K562 (cell line): ENCODE measurements around the gene CRKL. TPM values are rescaled to one million over a fixed set of nuclear protein-coding genes. Genes with fewer than 3 reads are reported as not detected.
A peak's percentile ranks its signal among the peaks of the same experiment; 100 is the strongest.

Source experiments
- ARID2 ChIP-seq: fragments of 450-650 bp; IDR thresholded peaks from 2 replicates; pipeline ENCODE4 v1.6.1; 2017; ENCODE audit warnings: antibody characterized with exemption, mild to moderate bottlenecking
- CBFA2T2 ChIP-seq: fragments of 450-650 bp; conservative IDR thresholded peaks from 2 replicates; pipeline ENCODE4 v1.6.1; 2017; ENCODE audit warnings: mild to moderate bottlenecking
- CXXC5 ChIP-seq: fragments of 250-450 bp; sonication (Bioruptor Pico); IDR thresholded peaks from 2 replicates; pipeline ENCODE4 v1.8.0; 2022; ENCODE audit warnings: inconsistent platforms, mild to moderate bottlenecking, moderate library complexity
- E2F4 ChIP-seq: sonication (generic); formaldehyde crosslinking; IDR thresholded peaks from 2 replicates; pipeline ENCODE4 v1.8.0; 2022; ENCODE audit warnings: mild to moderate bottlenecking, low read depth, missing genetic modification reagents
- ETV5 ChIP-seq: sonication (generic); formaldehyde crosslinking; IDR thresholded peaks from 2 replicates; pipeline ENCODE4 v1.4.0; 2020; ENCODE audit warnings: low read depth, mild to moderate bottlenecking, missing genetic modification reagents
- EZH2 ChIP-seq: IDR thresholded peaks from 2 replicates; pipeline ENCODE4 v1.6.1; 2012; ENCODE audit warnings: low read depth, mild to moderate bottlenecking, inconsistent platforms, low read length, borderline replicate concordance
- FOXP4 ChIP-seq: sonication (generic); formaldehyde crosslinking; IDR thresholded peaks from 2 replicates; pipeline ENCODE4 v1.8.0; 2022; ENCODE audit warnings: mild to moderate bottlenecking, missing genetic modification reagents, borderline replicate concordance
- IRF1 ChIP-seq: sonication (generic); formaldehyde crosslinking; IDR thresholded peaks from 2 replicates; pipeline ENCODE4 v1.8.0; 2022; ENCODE audit warnings: missing genetic modification reagents, mild to moderate bottlenecking, borderline replicate concordance
- IRF2 ChIP-seq: sonication (generic); formaldehyde crosslinking; IDR thresholded peaks from 2 replicates; pipeline ENCODE4 v1.8.1; 2022; ENCODE audit warnings: mild to moderate bottlenecking, missing genetic modification reagents
- PPARD ChIP-seq: fragments of 250-450 bp; sonication (Bioruptor Pico); IDR thresholded peaks from 2 replicates; pipeline ENCODE4 v1.8.0; 2022; ENCODE audit warnings: inconsistent platforms, mild to moderate bottlenecking, moderate library complexity
- RBBP5 ChIP-seq: fragments of 200-600 bp; sonication (generic); IDR thresholded peaks from 2 replicates; pipeline ENCODE4 v1.6.1; 2012; ENCODE audit warnings: borderline replicate concordance, mild to moderate bottlenecking, low read length, control low read depth, inconsistent platforms; ENCODE audit not compliant: insufficient read depth, poor library complexity, severe bottlenecking
- VEZF1 ChIP-seq: fragments of 200-800 bp; sonication (Bioruptor generic); IDR thresholded peaks from 2 replicates; pipeline ENCODE4 v1.6.1; 2017; ENCODE audit warnings: missing genetic modification characterization, missing compliant biosample characterization
- ZNF124 ChIP-seq: sonication (generic); formaldehyde crosslinking; IDR thresholded peaks from 2 replicates; pipeline ENCODE4 v1.8.1; 2022; ENCODE audit warnings: missing genetic modification reagents
- ZNF507 ChIP-seq: conservative IDR thresholded peaks from 2 replicates; pipeline ENCODE4 v1.6.1; 2017; ENCODE audit warnings: missing genetic modification characterization, missing compliant biosample characterization
- ZNF655 ChIP-seq: fragments of 250-450 bp; sonication (Bioruptor Pico); IDR thresholded peaks from 2 replicates; pipeline ENCODE4 v1.5.0; 2021
- polyA plus RNA-seq, 8 experiments: library from polyadenylated mRNA; depleted of rRNA in 4 of 8; stranded (reverse) in 5 of 8; unstranded in 3 of 8; fragments of >200 nt; fragmentation: Nextera tagmentation in 2 of 8; fragmentation: Illumina TruSeq in 1 of 8; extraction: Ambion mirVana in 2 of 8; extraction: Trizol in 1 of 8; gene quantifications; 2 replicates each; pipeline versions ENCODE4 v1.2.1 to v1.2.3, GENCODE V29; 2011 to 2014; ENCODE audit warnings: inconsistent platforms in 1 of 8, missing spikeins in 1 of 8
- total RNA-seq, 7 experiments: library from RNA; depleted of rRNA in 6 of 7; stranded (reverse); fragments of >200 nt in 6 of 7; fragmentation: Illumina TruSeq in 2 of 7; extraction: Trizol in 2 of 7; gene quantifications; 2 replicates each; pipeline versions ENCODE4 v1.2.1 to v1.2.3, GENCODE V29; 2011 to 2021; ENCODE audit warnings: low replicate concordance in 1 of 7

Gene CRKL
- total and polyA plus RNA-seq, 9 of the 15 experiments (the other 6 are each of a cell fraction or from before 2014, with no cell fraction given), result 100 to 263 (median 124) TPM

GRCh38 chr22:20927940-20928572 is 10.8 kb downstream of the CRKL start (continued):
- no peak for TF ChIP-seq ARID2
- no peak for TF ChIP-seq ZNF655 (CRISPR knock-in tag)
- TF ChIP-seq ETV5 (CRISPR knock-in tag), result no peak
- peak; percentile 79; the same call in 1 of the 2 replicates for TF ChIP-seq IRF2 (CRISPR knock-in tag)
- no peak for TF ChIP-seq PPARD
- TF ChIP-seq CXXC5 (CRISPR knock-in tag), result no peak
- TF ChIP-seq EZH2, result no peak
- no peak for TF ChIP-seq IRF1 (CRISPR knock-in tag)
- TF ChIP-seq CBFA2T2, result no peak
- no peak for TF ChIP-seq FOXP4 (CRISPR knock-in tag)
- TF ChIP-seq E2F4, result peak; percentile 67; the same call in 1 of the 2 replicates
- no peak for TF ChIP-seq VEZF1
- TF ChIP-seq ZNF507 (tag), result 0 out of 2 replicates have a peak, but pooled peaks have one; percentile 2
- peak; percentile 82; the same call in 1 of the 2 replicates for TF ChIP-seq ZNF124
- TF ChIP-seq RBBP5, result no peak
